Spleen (tissue), 11 donors: ENCODE measurements around the gene ACOX3. TPM values are rescaled to one million over a fixed set of nuclear protein-coding genes. Genes with fewer than 3 reads are reported as not detected.

ENCODE experiments used
- DNase-seq: peaks from one replicate; pipeline ENCODE4 v3.0.0-alpha.2; 2020
- H3K27ac ChIP-seq, 8 donors: fragments of 200-600 bp; sonication (generic) in 7 of 8; 1 replicate in 4 of 8; 2 replicates in 4 of 8; pipeline versions ENCODE4 v1.5.0 to v1.8.0; 2016 to 2021; ENCODE audit warnings: inconsistent platforms in 4 of 8, mild to moderate bottlenecking in 4 of 8, moderate library complexity in 1 of 8
- H3K27me3 ChIP-seq, 7 donors: fragments of 200-600 bp; sonication (generic) in 6 of 7; replicated peaks in 1 of 7; 1 replicate in 4 of 7; 2 replicates in 3 of 7; pipeline versions ENCODE4 v1.5.0 to v1.8.0; 2016 to 2021; ENCODE audit warnings: inconsistent platforms in 3 of 7, mild to moderate bottlenecking in 1 of 7
- H3K36me3 ChIP-seq, 6 donors: fragments of 200-600 bp; sonication (generic) in 5 of 6; 1 replicate in 4 of 6; 2 replicates in 2 of 6; pipeline versions ENCODE4 v1.5.0 to v1.8.0; 2016 to 2021; ENCODE audit warnings: inconsistent platforms in 2 of 6
- H3K4me1 ChIP-seq, 6 donors: fragments of 200-600 bp; sonication (generic) in 5 of 6; 1 replicate in 3 of 6; 2 replicates in 3 of 6; pipeline versions ENCODE4 v1.5.0 to v1.8.0; 2016 to 2021; ENCODE audit warnings: inconsistent platforms in 3 of 6
- H3K4me3 ChIP-seq, 8 donors: fragments of 200-600 bp; sonication (generic) in 7 of 8; 1 replicate in 4 of 8; 2 replicates in 4 of 8; pipeline versions ENCODE4 v1.5.0 to v1.8.0; 2016 to 2021; ENCODE audit warnings: inconsistent platforms in 4 of 8, mild to moderate bottlenecking in 4 of 8, moderate library complexity in 2 of 8
- H3K9me3 ChIP-seq, 8 donors: fragments of 200-600 bp; sonication (generic) in 7 of 8; 1 replicate in 4 of 8; 2 replicates in 4 of 8; pipeline versions ENCODE4 v1.5.0 to v1.8.0; 2016 to 2021; ENCODE audit warnings: inconsistent platforms in 4 of 8
- POLR2A ChIP-seq, 3 donors: fragments of 450-650 bp; IDR thresholded peaks; one replicate each; pipeline ENCODE4 v1.5.1; 2017; ENCODE audit warnings: antibody characterized with exemption in 3 of 3, mild to moderate bottlenecking in 1 of 3
- POLR2AphosphoS5 ChIP-seq, 3 donors: sonication (generic); formaldehyde crosslinking; IDR thresholded peaks; one replicate each; pipeline ENCODE4 v1.5.1; 2017; ENCODE audit warnings: antibody characterized with exemption in 3 of 3
- WGBS, 5 donors: extraction: QIAGEN DNeasy Blood & Tissue Kit in 3 of 5; methylation state at CpG; one replicate each; pipeline versions ENCODE4 v1.1.5 to v1.1.7; 2013 to 2018; 5-methylcytosine and 5-hydroxymethylcytosine counted together
- intact Hi-C: fragments of 100-400 bp; cut with DNase I; formaldehyde crosslinking; loops from one replicate; pipeline ENCODE4 v1.15.0; 2023; ENCODE audit warnings: low total_unique reads
- polyA plus RNA-seq, 3 donors: library from polyadenylated mRNA; stranded (reverse); fragments of 200-250 nt; gene quantifications; one replicate each; pipeline ENCODE4 v1.2.1, GENCODE V29; 2013
- total RNA-seq, 7 donors: library from RNA; depleted of rRNA in 3 of 7; stranded (reverse); fragments of >200 nt in 3 of 7; fragmentation: NEBNext Ultra II Directional in 4 of 7; extraction: Animal tissue kit (Norgen Biotek cat#: 25700) in 4 of 7; gene quantifications; one replicate each; pipeline versions ENCODE4 v1.1.0 to v1.2.1, GENCODE V29; 2016 to 2021
- TF ChIP-seq, protein P1 (sequence below), 11 experiments: fragments of 200-600 bp in 7 of 11; fragments of 450-650 bp in 4 of 11; sonication (generic) in 4 of 11; IDR thresholded peaks in 8 of 11; conservative IDR thresholded peaks in 3 of 11; 1 replicate in 7 of 11; 2 replicates in 4 of 11; pipeline versions ENCODE4 v1.4.0 to v1.8.0; 2016 to 2021; ENCODE audit warnings: antibody characterized with exemption in 11 of 11, inconsistent platforms in 4 of 11, mild to moderate bottlenecking in 1 of 11
- donor health status: healthy with polysubstance abuse.
- donor health status: DM: no; HTN: no; CAD: no; lungs with moderate emphysema.
- donor health status: DM: no; HTN: no; CAD: no.
- donor health status: Bipolar disorder and iron deficiency.
- donor health status: healthy.
- donor health status: DM: no; HTN: no; CAD: no.
- donor health status: DM: yes; HTN: yes; CAD: no.

ACOX3 gene
- total and polyA plus RNA-seq, 10 donors, result 11.3 to 26.5 (median 19.7) TPM

- Histone ChIP-seq H3K36me3 (peaks cover 3 to 49% (median 29%) of the 10 kb centered on the region in 6 donors), H3K9me3 (no peaks in the 10 kb centered on the region), H3K27ac (no peak overlapping the region), H3K27me3 (no peaks in the 10 kb centered on the region), H3K4me1 (peaks cover 0 to 14% (median 0%) of the 10 kb centered on the region in 6 donors), H3K4me3 (no peak overlapping the region)
- no peak for TF ChIP-seq POLR2AphosphoS5 (IDR thresholded peaks at IDR 0.05)
- TF ChIP-seq, protein P1, sequence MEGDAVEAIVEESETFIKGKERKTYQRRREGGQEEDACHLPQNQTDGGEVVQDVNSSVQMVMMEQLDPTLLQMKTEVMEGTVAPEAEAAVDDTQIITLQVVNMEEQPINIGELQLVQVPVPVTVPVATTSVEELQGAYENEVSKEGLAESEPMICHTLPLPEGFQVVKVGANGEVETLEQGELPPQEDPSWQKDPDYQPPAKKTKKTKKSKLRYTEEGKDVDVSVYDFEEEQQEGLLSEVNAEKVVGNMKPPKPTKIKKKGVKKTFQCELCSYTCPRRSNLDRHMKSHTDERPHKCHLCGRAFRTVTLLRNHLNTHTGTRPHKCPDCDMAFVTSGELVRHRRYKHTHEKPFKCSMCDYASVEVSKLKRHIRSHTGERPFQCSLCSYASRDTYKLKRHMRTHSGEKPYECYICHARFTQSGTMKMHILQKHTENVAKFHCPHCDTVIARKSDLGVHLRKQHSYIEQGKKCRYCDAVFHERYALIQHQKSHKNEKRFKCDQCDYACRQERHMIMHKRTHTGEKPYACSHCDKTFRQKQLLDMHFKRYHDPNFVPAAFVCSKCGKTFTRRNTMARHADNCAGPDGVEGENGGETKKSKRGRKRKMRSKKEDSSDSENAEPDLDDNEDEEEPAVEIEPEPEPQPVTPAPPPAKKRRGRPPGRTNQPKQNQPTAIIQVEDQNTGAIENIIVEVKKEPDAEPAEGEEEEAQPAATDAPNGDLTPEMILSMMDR (IDR thresholded peaks at IDR 0.05 in 8 of 11, conservative IDR thresholded peaks at IDR 0.05 in 3 of 11), result no peak
- TF ChIP-seq POLR2A (IDR thresholded peaks at IDR 0.05), result no peak
- DNase-seq, result no peak
- intact Hi-C loops, result no loop called here
- 56 to 86% (median 66%) methylated on average over 11 of the region's 11 CpGs for WGBS, 5 donors
Observed at GRCh38 chr4:8417071-8417614, 23.4 kb downstream of the ACOX3 start.

DNA sequence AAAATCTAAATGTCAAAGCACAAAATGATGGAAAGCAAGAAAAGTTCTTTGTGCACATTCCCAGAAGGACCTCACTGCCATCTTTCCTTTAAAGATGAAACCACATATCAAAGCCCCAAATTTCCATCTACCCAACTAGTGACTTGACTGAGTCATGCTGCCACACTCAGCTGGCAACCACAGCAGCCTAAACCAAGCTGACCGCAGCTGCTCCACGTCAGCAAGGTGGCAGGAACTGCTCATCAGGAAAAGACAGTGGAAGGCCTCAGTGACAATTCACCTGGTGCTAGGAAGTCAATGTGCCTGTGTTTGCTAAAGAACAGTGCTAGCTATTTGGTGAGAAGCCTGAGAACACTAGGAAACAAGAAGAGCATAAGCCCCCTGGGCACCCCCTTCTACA is 26.1 kb downstream of the ACOX3 start:
- no peaks in the 10 kb centered on the region for H3K27me3 ChIP-seq
- TF ChIP-seq POLR2A (IDR thresholded peaks at IDR 0.05) (no peak), POLR2AphosphoS5 (IDR thresholded peaks at IDR 0.05) (no peak)
- TF ChIP-seq, protein P1 (IDR thresholded peaks at IDR 0.05 in 8 of 11, conservative IDR thresholded peaks at IDR 0.05 in 3 of 11), result no peak
- peaks cover 3 to 71% (median 29%) of the 10 kb centered on the region in 6 donors for H3K36me3 ChIP-seq
- no peak overlapping the region for H3K27ac ChIP-seq
- H3K4me3 ChIP-seq, result no peak overlapping the region
- H3K9me3 ChIP-seq, result no peaks in the 10 kb centered on the region
- DNase-seq, result no peak
- peaks cover 0 to 23% (median 0%) of the 10 kb centered on the region in 6 donors for H3K4me1 ChIP-seq
- intact Hi-C loops, result no loop called here
- WGBS, 5 donors, result 66 to 90% (median 74%) methylated on average over 2 of the region's 2 CpGs

DNA sequence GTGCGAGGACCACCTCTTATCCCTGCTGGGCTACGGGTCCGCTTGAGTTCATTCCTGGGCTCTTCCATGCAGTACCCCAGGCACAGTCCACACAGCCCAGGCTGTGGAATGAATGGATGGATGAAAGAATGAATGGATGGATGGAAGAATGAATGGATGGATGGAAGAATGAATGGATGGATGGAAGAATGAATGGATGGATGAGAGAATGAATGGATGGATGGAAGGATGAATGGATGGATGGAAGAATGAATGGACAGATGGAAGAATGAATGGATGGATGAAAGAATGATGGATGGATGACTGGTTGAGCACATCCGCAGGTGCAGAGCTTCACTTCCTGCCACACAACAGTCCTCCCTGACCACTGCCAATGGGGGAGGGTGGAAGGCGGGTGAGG is 28.2 kb downstream of the ACOX3 start:
- TF ChIP-seq POLR2A (IDR thresholded peaks at IDR 0.05) (no peak), POLR2AphosphoS5 (IDR thresholded peaks at IDR 0.05) (no peak)
- TF ChIP-seq, protein P1 (IDR thresholded peaks at IDR 0.05 in 8 of 11, conservative IDR thresholded peaks at IDR 0.05 in 3 of 11), result no peak
- peaks cover 3 to 90% (median 39%) of the 10 kb centered on the region in 6 donors for H3K36me3 ChIP-seq
- no peak overlapping the region for H3K27ac ChIP-seq
- no peaks in the 10 kb centered on the region for H3K9me3 ChIP-seq
- intact Hi-C loops, result no loop called here
- H3K4me1 ChIP-seq, result peaks cover 0 to 15% (median 0%) of the 10 kb centered on the region in 6 donors
- H3K27me3 ChIP-seq, result no peaks in the 10 kb centered on the region
- H3K4me3 ChIP-seq, result no peak overlapping the region
- DNase-seq, result no peak
- WGBS, 5 donors, result 87 to 94% (median 92%) methylated on average over 5 of the region's 5 CpGs

DNA sequence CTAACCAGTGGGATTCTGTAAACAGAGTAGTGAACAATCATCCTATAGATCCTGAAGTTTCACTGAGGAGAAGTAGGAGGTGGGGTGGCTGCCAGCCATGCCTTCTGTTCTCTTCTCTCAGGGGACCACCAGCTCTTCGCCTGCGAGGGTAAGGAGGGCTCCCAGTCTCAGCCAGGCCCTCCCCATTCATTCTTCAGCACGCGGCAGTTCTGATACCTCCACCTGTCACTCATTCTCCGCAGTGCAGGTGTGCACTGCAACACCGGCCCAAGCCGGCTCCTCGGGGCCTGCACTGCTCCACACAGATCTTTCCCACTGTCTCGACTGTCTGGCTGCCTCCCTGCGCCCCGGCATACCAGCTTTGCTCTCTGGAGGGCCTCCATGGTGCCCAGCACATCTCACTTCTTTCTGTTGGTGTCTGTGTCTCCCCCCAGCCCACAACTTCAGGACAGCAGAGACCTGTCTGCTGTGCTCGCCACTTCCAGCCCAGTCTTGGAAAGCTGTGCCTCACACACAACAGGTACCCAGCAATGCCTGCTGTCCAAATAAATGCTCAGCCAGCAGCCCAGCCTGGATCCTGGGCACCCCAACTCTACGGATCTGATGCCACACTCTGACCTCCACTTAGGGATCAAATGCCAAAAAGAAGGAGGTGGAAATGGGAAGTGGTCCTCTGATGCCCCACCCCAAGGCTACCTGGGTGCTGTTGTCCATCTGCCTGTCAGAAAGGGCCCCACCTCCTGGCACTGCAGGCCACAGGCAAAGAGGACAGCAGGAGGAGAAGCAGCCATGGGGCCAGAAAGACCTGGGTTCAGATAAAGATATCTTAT is 29.0 kb downstream of the ACOX3 start:
- Histone ChIP-seq H3K27ac (no peak overlapping the region), H3K36me3 (peaks cover 3 to 88% (median 38%) of the 10 kb centered on the region in 6 donors), H3K4me3 (no peak overlapping the region), H3K4me1 (peaks cover 0 to 15% (median 0%) of the 10 kb centered on the region in 6 donors), H3K9me3 (no peaks in the 10 kb centered on the region), H3K27me3 (no peaks in the 10 kb centered on the region)
- DNase-seq, result no peak
- TF ChIP-seq, protein P1 (IDR thresholded peaks at IDR 0.05 in 8 of 11, conservative IDR thresholded peaks at IDR 0.05 in 3 of 11), result no peak
- TF ChIP-seq POLR2A (IDR thresholded peaks at IDR 0.05), result no peak
- no peak for TF ChIP-seq POLR2AphosphoS5 (IDR thresholded peaks at IDR 0.05)
- WGBS, 5 donors, result 89 to 95% (median 93%) methylated on average over 13 of the region's 13 CpGs
- intact Hi-C loops, result no loop called here
